ENCODE data around the gene TMEM91.

- TF ChIP-seq CTCF (IDR thresholded peaks at IDR 0.05; ENCODE audit: insufficient read depth, low read length, poor library complexity, severe bottlenecking): no peak
- no peak for TF ChIP-seq EZH2phosphoT487 (conservative IDR thresholded peaks at IDR 0.05; ENCODE audit: low read length)
These were observed 13.0 kb upstream of the TMEM91 start for GRCh38 chr19:41363371-41363752.

Measured in SU-DHL-6 (cell line).